ENCODE measurements around the gene ATXN7.

GRCh38 chr3:63972987-63973386 lies 109.3 kb downstream of the ATXN7 start:
- TF ChIP-seq CTCF (IDR thresholded peaks at IDR 0.05): no peak
- no peak for TF ChIP-seq POLR2A (IDR thresholded peaks at IDR 0.05)

All from esophagus squamous epithelium (tissue), 4 donors.